GM18505 (cell line): ENCODE measurements around the gene COX6B1.
"Not testable (repeated sequence)": the region's sequence is repeated elsewhere in the genome, so short reads cannot be mapped to it uniquely, and the experiment has no call there.

Source experiments
- ATAC-seq: cut with Tn5 transposase; IDR thresholded peaks from one replicate; pipeline ENCODE4 v1.9.1; 2021; ENCODE audit not compliant: unreplicated experiment
- POLR2A ChIP-seq: IDR thresholded peaks from 4 replicates; pipeline ENCODE4 v1.6.1; 2011; ENCODE audit warnings: borderline replicate concordance; ENCODE audit not compliant: insufficient read depth, insufficient read length; ENCODE audit errors: extremely low read depth

Gene COX6B1

GRCh38 chr19:35669974-35670373 is 21.9 kb downstream of the COX6B1 start:
- TF ChIP-seq POLR2A: no peak
- no peak for ATAC-seq

DNA sequence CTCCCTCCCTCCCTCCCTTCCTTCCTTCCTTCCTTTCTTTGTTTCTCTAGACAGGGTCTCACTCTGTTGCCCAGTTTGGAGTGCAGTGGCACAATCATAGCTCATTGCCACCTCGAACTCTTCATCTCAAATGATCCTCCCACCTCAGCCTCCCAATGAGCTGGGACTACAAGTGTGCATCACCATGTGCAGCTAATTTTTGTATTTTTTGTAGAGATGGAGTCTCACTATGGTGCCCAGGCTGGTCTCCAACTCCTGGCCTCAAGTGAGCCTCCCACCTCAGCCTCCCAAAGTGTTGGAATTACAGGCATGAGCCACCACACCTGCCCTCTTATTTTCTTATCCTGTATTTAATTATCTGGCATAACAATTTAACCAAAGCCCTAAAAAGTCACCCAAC is 22.6 kb downstream of the COX6B1 start:
- no peak for TF ChIP-seq POLR2A
- ATAC-seq: no peak

DNA sequence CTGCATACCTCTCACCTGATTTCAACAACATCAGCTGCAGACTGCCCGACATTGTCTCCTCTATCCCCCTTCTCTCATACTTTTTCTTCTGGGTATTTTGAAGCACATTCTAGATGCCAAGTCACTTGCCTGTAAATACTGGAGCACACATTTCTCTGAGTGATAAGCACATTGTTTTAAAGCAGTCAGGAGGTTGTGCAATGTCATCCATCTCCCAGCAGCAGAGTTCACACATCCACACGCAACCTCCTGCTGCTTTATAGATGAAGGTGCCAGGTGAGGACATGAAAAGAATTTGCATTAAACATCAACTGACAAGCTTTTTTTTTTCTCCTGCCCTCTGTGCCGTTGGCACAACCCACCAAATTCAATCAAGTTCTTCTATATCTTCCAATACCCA is 23.7 kb downstream of the COX6B1 start:
- no peak for TF ChIP-seq POLR2A
- no peak for ATAC-seq

DNA sequence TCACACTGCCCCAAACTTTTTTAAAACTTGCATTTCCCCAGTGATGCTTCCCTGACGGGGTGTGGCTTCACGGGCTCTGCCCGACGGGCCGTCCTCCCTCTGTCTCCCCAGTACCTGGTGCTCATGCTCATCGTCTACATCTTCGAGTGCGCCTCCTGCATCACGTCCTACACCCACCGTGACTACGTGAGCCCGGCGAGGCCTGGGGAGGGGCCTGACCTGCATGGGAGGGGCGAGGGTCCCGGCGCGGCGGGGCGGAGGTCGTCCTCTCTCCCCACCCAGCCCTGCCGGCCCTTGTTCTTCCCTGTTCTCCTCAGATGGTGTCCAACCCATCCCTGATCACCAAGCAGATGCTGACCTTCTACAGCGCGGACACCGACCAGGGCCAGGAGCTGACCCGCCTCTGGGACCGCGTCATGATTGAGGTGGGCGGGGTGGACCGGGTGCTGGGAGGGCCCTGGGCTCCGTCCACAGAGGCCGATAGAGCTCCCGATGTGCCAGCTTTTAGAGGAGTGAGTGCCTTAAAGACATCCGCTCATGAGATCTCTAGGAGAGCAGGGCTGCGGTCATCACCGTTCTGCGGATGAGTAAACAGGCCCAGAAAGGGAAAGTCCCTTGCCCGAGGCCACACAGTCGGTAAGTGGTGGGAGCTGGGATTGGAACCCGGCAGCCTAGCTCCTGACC is 25.1 kb downstream of the COX6B1 start:
- ATAC-seq: no peak
- TF ChIP-seq POLR2A: no peak

GRCh38 chr19:35675589-35676140 is 27.5 kb downstream of the COX6B1 start:
- no peak for TF ChIP-seq POLR2A
- no peak for ATAC-seq

DNA sequence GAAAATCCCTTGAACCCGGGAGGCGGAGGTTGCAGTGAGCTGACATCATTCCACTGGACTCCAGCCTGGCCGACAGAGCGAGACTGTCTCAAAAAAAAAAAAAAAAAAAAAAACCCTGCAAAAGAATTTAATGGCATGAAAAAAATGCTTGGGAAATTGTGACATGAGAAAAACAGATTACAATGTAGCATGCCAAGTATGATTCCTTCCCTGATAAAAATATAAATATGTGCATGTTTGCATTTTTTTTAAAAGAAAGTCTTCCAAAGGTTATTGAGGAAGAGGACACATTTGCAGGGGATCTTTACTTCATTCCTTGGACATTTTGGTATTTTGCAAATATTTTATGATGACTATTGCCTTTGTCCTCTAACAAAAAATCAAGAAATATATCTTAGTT is 41.7 kb downstream of the COX6B1 start:
- ATAC-seq: no peak
- TF ChIP-seq POLR2A: no peak

- not testable (repeated sequence) for ATAC-seq
These were observed 43.0 kb downstream of the COX6B1 start for GRCh38 chr19:35691106-35691505.

- no peak for TF ChIP-seq POLR2A
- no peak for ATAC-seq
These were observed 43.9 kb downstream of the COX6B1 start for GRCh38 chr19:35692010-35692409.

- no peak for ATAC-seq
- TF ChIP-seq POLR2A: no peak
These were observed 45.3 kb downstream of the COX6B1 start for GRCh38 chr19:35693422-35693821.

DNA sequence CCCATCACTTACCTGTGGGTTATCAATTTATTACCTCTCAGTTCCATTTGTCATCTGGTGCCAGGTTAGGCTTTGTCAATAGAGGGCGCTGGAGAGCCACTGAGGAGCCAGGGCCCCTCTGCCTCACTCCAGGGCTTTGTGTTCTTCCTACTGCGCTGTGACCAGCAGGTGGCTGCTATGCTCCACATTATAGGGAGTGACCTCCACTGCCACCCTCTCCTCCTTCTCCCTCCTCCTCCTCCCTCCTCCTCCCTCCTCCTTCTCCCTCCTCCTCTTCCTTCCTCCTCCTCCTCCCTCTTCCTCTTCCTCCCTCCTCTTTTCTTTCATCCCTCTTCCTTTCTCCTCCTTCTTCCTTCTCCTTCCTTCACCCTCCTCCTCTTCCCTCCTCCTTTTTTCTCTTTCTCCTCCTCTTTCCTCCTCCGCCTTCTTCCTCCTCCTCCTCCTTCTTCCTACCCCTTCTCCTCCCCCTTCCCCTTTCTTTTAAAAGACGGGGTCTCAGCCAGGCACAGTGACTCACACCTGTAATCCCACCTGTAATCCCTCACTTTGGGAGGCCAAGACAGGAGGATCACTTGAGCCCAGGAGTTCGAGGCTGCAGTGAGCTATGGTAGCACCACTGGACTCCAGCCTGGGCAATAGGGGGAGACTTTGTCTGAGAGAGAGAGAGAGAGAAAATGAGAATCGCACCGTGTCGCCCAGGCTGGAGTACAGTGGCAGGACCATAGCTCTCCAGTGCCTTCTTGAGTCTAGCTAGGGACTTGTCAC is 45.9 kb downstream of the COX6B1 start:
- ATAC-seq: peak; percentile 71
- no peak for TF ChIP-seq POLR2A

DNA sequence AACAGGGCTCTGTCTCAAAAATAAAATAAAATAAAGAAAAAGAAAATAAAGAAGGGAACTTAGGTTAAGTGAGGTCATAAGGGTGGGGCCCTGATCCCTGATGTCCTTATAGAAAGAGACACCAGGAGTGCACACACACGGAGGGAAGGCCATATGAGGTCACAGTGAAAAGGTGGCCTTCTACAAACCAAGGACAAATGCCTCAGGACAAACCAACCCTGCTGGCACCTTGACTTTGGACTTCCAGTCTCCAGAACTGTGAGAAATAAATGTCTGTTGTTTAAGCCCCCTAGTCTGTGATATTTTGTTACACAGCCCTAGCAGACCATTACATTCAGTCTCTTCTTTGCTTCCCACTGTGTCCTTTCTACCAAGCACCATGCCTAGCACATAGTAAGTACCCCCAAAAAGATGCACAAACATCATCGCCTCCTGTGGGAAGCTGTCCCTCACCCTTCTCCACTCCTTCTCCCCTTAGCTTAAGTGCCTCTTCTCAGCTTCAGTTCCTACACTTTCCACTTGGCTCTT is 47.8 kb downstream of the COX6B1 start:
- ATAC-seq: no peak
- no peak for TF ChIP-seq POLR2A

GRCh38 chr19:35696835-35697234 is 48.7 kb downstream of the COX6B1 start:
- ATAC-seq: no peak
- TF ChIP-seq POLR2A: no peak

DNA sequence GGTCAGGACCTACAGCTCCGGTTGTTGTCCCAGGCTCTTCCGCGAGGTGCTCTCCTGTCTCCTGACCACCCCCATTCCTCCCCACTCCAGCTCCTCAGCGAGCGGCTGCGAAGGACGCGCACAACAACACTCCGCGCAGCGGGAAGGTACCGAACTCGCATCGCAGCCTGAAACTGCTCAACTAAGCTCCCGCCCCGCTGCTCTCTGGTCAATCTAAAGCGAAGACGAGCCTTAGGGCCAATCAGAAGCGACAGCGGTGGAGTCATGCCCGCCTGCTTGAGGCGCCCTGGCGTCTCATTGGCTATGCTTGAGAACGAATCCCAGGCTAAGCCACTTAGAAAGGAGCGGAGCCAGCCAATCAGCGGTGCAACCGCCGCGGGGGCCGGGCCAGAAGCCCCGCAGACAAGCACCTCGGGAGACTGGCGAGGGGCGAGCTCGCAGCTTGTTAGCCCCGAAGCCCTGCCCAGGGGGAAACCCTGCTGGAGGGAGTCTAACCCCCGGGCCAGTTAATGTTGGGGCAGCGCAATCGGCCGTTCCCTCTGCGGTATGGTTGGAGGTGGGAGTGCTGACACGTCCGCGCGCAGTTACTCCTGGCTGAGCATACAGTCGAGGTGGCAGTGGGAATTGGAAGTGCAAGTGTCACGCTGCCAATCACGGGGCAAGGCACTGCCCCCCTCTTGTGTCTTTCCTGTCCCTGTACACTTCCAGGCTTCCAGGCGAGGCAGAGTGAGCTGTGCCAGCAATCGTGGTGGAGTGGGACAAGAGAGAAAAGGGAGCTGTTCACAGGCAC is 54.3 kb downstream of the COX6B1 start:
- ATAC-seq: peak; percentile 83
- TF ChIP-seq POLR2A: peak; percentile 84
